AG04450 (cell line): ENCODE results near the gene WDTC1. TPM values are rescaled to one million over a fixed set of nuclear protein-coding genes. Genes with fewer than 3 reads are reported as not detected.

Source experiments
- CTCF ChIA-PET: fragments of 300-600, 350-600 bp; formaldehyde crosslinking; extraction: SDS; loops from one replicate; lab custom pipeline; 2022; ENCODE audit warnings: antibody characterized with exemption, inconsistent platforms; lab: Charles Lee
- POLR2A ChIA-PET: fragments of 350-600 bp; formaldehyde crosslinking; extraction: SDS; loops from one replicate; lab custom pipeline; 2021; ENCODE audit warnings: antibody characterized with exemption, inconsistent platforms; lab: Yijun Ruan, JAX
- DNase-seq: peaks from one replicate; pipeline ENCODE4 v3.0.0-alpha.2; 2011; ENCODE audit warnings: low read depth, low spot score
- H3K27ac ChIP-seq: one replicate; pipeline ENCODE4 v1.5.1; 2012; ENCODE audit warnings: low read depth, low read length, control low read depth
- H3K27me3 ChIP-seq: one replicate; pipeline ENCODE4 v1.6.0; 2012; ENCODE audit warnings: low read length; ENCODE audit not compliant: control insufficient read depth, insufficient read depth
- H3K4me3 ChIP-seq: 2 replicates; pipeline ENCODE4 v1.5.1; 2011; ENCODE audit warnings: mild to moderate bottlenecking, low read depth, low read length, control low read depth
- H3K9me3 ChIP-seq: 2 replicates; pipeline ENCODE4 v1.5.1; 2012; ENCODE audit warnings: low read length; ENCODE audit not compliant: control insufficient read depth, insufficient read depth
- CTCF ChIP-seq: IDR thresholded peaks from 2 replicates; pipeline ENCODE4 v1.5.1; 2011; ENCODE audit warnings: low read depth, low read length, control low read depth, inconsistent platforms
- polyA plus RNA-seq: library from polyadenylated mRNA; depleted of rRNA; stranded (reverse); fragments of >200 nt; gene quantifications from 2 replicates; pipeline ENCODE4 v1.2.3, GENCODE V29; 2011

Gene WDTC1
- polyA plus RNA-seq, 1 experiment: 7.1 TPM

- no peak overlapping the region for H3K27ac ChIP-seq
- H3K4me3 ChIP-seq: peak overlapping the region; percentile 48
- no peaks in the 10 kb centered on the region for H3K27me3 ChIP-seq
- ChIA-PET CTCF (interaction anchor here (0.5 to 1.4 kb wide), 3 partner anchors 16 to 258 kb away, joined by 3 to 6 read pairs (median 4); no protein-coding TSS in a partner anchor), POLR2A (interaction anchor here (1.1 to 1.8 kb wide), 4 partner anchors 9 to 195 kb away, joined by 3 to 8 read pairs (median 4); partner anchors contain the start of gene SLC9A1)
- no peaks in the 10 kb centered on the region; the same call in 1 of the 2 replicates for H3K9me3 ChIP-seq
- TF ChIP-seq CTCF: no peak
- no peak for DNase-seq
These were observed 114.7 kb downstream of the WDTC1 start for GRCh38 chr1:27348861-27349783.

GRCh38 chr1:27349784-27350662 is 115.6 kb downstream of the WDTC1 start:
- Histone ChIP-seq H3K4me3 (peak overlapping the region; percentile 48), H3K27ac (no peak overlapping the region), H3K9me3 (no peaks in the 10 kb centered on the region; the same call in 1 of the 2 replicates), H3K27me3 (no peaks in the 10 kb centered on the region)
- DNase-seq: peak; percentile 37
- POLR2A ChIA-PET: interaction anchor here (0.6 to 1.8 kb wide), 6 partner anchors 8 to 195 kb away, joined by 3 to 8 read pairs (median 4); partner anchors contain the start of gene SLC9A1
- TF ChIP-seq CTCF: no peak
- CTCF ChIA-PET: interaction anchor here (0.8 to 1.4 kb wide), 2 partner anchors 15 to 257 kb away, joined by 3 to 4 read pairs; no protein-coding TSS in a partner anchor

GRCh38 chr1:27350663-27351540 is 116.5 kb downstream of the WDTC1 start:
- POLR2A ChIA-PET: interaction anchor here (0.8 to 1.4 kb wide), 3 partner anchors 14 to 196 kb away, joined by 3 to 4 read pairs (median 3); partner anchors contain the start of gene SLC9A1
- peak; percentile 15; the same call in 1 of the 2 replicates for TF ChIP-seq CTCF
- no peak overlapping the region for H3K4me3 ChIP-seq

GRCh38 chr1:27351541-27352107 is 117.2 kb downstream of the WDTC1 start:
- no peaks in the 10 kb centered on the region for H3K27me3 ChIP-seq
- TF ChIP-seq CTCF: no peak
- H3K4me3 ChIP-seq: no peak overlapping the region
- CTCF ChIA-PET: interaction anchor here (0.6 to 1.3 kb wide), 2 partner anchors 19 to 689 kb away, joined by 3 to 6 read pairs; no protein-coding TSS in a partner anchor
- POLR2A ChIA-PET: interaction anchor here (1.4 kb wide), 1 partner anchor 14 kb away, joined by 4 read pairs; no protein-coding TSS in a partner anchor
- H3K9me3 ChIP-seq: no peaks in the 10 kb centered on the region; the same call in 1 of the 2 replicates
- DNase-seq: no peak
- H3K27ac ChIP-seq: no peak overlapping the region

More at GRCh38 chr1:27350663-27351540, 116.5 kb downstream of the WDTC1 start:
- CTCF ChIA-PET: interaction anchor here (1.3 to 1.4 kb wide), 2 partner anchors 14 to 18 kb away, joined by 3 to 4 read pairs; no protein-coding TSS in a partner anchor
- no peak overlapping the region for H3K27ac ChIP-seq
- no peaks in the 10 kb centered on the region; the same call in 1 of the 2 replicates for H3K9me3 ChIP-seq
- H3K27me3 ChIP-seq: no peaks in the 10 kb centered on the region
- no peak for DNase-seq
